Activated CD8-positive, alpha-beta memory T cell treated with anti-CD3 and anti-CD28 coated beads, Interleukin-2, amount 50 U/mL, for 4 hours (primary cell): ENCODE data around the gene HYCC1.
"Not testable (repeated sequence)": the region's sequence is repeated elsewhere in the genome, so short reads cannot be mapped to it uniquely, and the experiment has no call there.

Experiments used
- DNase-seq: peaks from one replicate; pipeline ENCODE4 v3.0.0-alpha.2; 2020

Gene HYCC1

GRCh38 chr7:22983257-22983855 is 30.6 kb downstream of the HYCC1 start:
- no peak for DNase-seq

- no peak for DNase-seq
Observed at GRCh38 chr7:22980422-22980821, 33.5 kb downstream of the HYCC1 start.

- DNase-seq, result no peak
Observed at GRCh38 chr7:22979861-22980260, 34.1 kb downstream of the HYCC1 start.

GRCh38 chr7:22979251-22979650 is 34.7 kb downstream of the HYCC1 start:
- DNase-seq, result no peak

GRCh38 chr7:22974636-22975035 is 39.3 kb downstream of the HYCC1 start:
- not testable (repeated sequence) for DNase-seq

GRCh38 chr7:22972207-22972606 is 41.7 kb downstream of the HYCC1 start:
- no peak for DNase-seq

- no peak for DNase-seq
Observed at GRCh38 chr7:22969010-22969431, 44.9 kb downstream of the HYCC1 start.
